BLaER1 (cell line): Measurements from ENCODE around the gene MBD2.
"Not testable (repeated sequence)": the region's sequence is repeated elsewhere in the genome, so short reads cannot be mapped to it uniquely, and the experiment has no call there.

Experiments used
- H3K27ac ChIP-seq: shearing (Covaris generic); formaldehyde crosslinking; 2 replicates; pipeline ENCODE4 v1.8.1; 2022
- H3K27me3 ChIP-seq: shearing (Covaris generic); formaldehyde crosslinking; 2 replicates; pipeline ENCODE4 v1.8.1; 2022
- H3K36me3 ChIP-seq: shearing (Covaris generic); formaldehyde crosslinking; 2 replicates; pipeline ENCODE4 v1.8.1; 2022
- H3K4me1 ChIP-seq: shearing (Covaris generic); formaldehyde crosslinking; 2 replicates; pipeline ENCODE4 v1.8.1; 2022
- H3K4me2 ChIP-seq: shearing (Covaris generic); formaldehyde crosslinking; 2 replicates; pipeline ENCODE4 v1.8.1; 2022
- H3K4me3 ChIP-seq: shearing (Covaris generic); formaldehyde crosslinking; 2 replicates; pipeline ENCODE4 v1.8.1; 2022
- H3K9ac ChIP-seq: shearing (Covaris generic); formaldehyde crosslinking; 2 replicates; pipeline ENCODE4 v1.8.1; 2022
- H3K9me3 ChIP-seq: shearing (Covaris generic); formaldehyde crosslinking; 2 replicates; pipeline ENCODE4 v1.8.1; 2022
- H4K20me1 ChIP-seq: shearing (Covaris generic); formaldehyde crosslinking; 2 replicates; pipeline ENCODE4 v1.8.1; 2022
- Cebpa-rat ChIP-seq: shearing (Covaris generic); IDR thresholded peaks from 2 replicates; pipeline ENCODE4 v1.8.1; 2022

Gene MBD2, protein sequence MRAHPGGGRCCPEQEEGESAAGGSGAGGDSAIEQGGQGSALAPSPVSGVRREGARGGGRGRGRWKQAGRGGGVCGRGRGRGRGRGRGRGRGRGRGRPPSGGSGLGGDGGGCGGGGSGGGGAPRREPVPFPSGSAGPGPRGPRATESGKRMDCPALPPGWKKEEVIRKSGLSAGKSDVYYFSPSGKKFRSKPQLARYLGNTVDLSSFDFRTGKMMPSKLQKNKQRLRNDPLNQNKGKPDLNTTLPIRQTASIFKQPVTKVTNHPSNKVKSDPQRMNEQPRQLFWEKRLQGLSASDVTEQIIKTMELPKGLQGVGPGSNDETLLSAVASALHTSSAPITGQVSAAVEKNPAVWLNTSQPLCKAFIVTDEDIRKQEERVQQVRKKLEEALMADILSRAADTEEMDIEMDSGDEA

DNA sequence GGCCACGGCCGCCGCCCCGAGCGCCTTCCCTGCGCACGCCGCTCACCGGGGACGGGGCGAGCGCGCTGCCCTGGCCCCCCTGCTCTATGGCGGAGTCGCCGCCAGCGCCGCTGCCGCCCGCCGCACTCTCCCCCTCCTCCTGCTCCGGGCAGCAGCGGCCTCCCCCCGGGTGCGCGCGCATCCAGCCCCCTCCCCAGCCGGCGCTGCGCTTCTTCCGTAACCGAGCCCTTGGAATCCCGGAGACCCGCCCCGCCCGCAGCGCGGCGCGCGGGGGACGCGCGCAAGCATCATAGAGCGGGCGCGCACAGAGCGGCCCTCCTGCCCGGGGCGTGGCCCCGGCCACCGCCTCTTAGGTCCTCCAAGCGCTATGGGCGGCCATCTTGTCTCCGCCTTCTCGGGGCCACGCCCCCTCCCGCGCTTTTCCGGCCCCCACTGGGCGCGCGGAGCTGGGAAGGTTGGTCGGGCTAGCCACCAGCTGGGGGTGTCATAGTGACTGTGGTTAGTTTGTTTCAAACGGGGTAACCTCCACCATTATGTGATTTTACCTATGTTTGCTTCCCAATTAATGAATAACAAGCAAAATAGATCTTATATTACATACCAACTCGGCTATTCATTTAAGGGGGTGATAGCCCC, at the start of gene MBD2:
Gene MBD2, minus strand, starts transcription at position 291 of the 636 bp plus-strand sequence. Its CDS starts 110 bp downstream, at position 181.
- peak within 1 kb of the TSS; percentile 85 for H3K9ac ChIP-seq
- peaks cover 7% of the 10 kb centered on the region; the same call in 1 of the 2 replicates for H3K36me3 ChIP-seq
- H3K27ac ChIP-seq, result peak within 1 kb of the TSS; percentile 91
- H3K4me3 ChIP-seq, result peak within 1 kb of the TSS; percentile 83
- TF ChIP-seq Cebpa-rat, result no peak
- H3K4me2 ChIP-seq, result peak within 1 kb of the TSS; percentile 93
- no peaks in the 10 kb centered on the region for H3K27me3 ChIP-seq
- peaks cover 44% of the 10 kb centered on the region for H3K4me1 ChIP-seq
- no peaks in the 10 kb centered on the region for H3K9me3 ChIP-seq
- peaks cover 43% of the 10 kb centered on the region for H4K20me1 ChIP-seq

DNA sequence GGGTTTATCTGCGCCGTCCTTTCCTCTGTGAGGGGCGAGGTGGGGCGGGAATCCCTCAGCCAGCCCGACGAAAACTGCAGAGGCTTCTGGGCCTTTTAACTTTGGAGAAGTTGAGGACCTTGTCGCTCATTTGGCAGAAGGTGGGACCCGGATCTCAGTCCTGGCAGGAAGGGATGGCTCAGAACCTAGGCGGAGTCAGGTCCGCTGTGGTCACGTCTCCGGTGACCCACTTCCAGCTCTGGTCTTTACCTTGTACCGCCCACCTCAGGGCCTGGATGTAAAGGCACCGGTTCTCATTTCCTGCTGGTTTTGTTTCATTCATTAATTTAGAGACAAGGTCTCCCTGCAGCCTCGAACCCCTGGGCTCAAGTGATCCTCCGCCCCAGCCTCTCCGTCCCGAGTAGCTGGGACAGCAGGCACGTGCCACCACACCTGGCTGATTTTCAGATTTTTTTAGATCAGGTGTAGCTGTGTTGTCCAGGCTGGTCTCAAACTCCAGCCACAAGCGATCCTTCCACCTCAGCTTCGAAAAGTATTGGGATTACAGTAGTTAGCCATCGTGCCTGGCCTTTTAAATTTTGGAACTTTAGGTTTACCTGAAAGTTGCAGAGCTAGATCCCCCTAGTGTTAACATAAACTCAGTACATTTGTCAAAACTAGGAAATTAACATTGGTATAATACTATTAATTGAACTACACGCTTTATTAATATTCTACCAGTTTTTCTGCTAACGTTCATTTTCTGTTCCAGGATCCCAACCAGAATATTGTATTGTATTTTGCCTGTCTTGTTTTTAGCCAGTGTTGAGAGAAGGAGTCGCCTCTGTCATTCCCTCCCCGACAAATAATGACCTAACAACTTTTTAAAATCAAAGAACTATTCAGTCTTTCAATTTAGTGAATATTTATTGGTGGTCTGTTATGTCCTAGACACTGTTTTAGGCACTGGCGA, 45.7 kb upstream of the MBD2 start:
- peaks cover 37% of the 10 kb centered on the region for H3K4me1 ChIP-seq
- no peak for TF ChIP-seq Cebpa-rat
- peak overlapping the region; percentile 96 for H3K4me2 ChIP-seq
- peak overlapping the region; percentile 82 for H3K9ac ChIP-seq
- H3K27me3 ChIP-seq, result no peaks in the 10 kb centered on the region
- H3K4me3 ChIP-seq, result peak overlapping the region; percentile 80
- H3K9me3 ChIP-seq, result no peaks in the 10 kb centered on the region
- H3K27ac ChIP-seq, result peak overlapping the region; percentile 91
- no peaks in the 10 kb centered on the region for H4K20me1 ChIP-seq
- peaks cover 3% of the 10 kb centered on the region; the same call in 1 of the 2 replicates for H3K36me3 ChIP-seq

DNA sequence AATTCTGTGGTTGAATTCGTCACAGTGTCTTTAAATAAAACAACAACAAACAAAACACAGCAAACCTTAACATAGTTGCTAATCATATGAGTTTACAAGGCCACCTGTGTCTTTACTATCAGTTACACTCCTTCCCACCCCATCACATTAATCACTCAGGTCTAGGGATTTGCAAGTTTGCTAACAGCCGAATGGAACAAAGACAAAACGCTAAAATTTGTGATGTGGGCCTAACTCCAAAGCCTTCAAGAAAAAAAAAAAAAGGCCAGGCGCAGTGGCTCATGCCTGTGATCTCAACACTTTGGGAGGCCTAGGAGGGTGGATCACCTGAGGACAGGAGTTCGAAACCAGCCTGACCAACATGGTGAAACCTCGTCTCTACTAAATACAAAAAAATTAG, 44.3 kb upstream of the MBD2 start:
- H3K9ac ChIP-seq, result peak overlapping the region; percentile 82
- peak overlapping the region; percentile 80 for H3K4me3 ChIP-seq
- peak overlapping the region; percentile 96 for H3K4me2 ChIP-seq
- no peaks in the 10 kb centered on the region for H3K27me3 ChIP-seq
- no peak for TF ChIP-seq Cebpa-rat
- H3K9me3 ChIP-seq, result no peaks in the 10 kb centered on the region
- H3K27ac ChIP-seq, result peak overlapping the region; percentile 91
- H4K20me1 ChIP-seq, result no peaks in the 10 kb centered on the region
- no peaks in the 10 kb centered on the region for H3K36me3 ChIP-seq
- H3K4me1 ChIP-seq, result peaks cover 38% of the 10 kb centered on the region

DNA sequence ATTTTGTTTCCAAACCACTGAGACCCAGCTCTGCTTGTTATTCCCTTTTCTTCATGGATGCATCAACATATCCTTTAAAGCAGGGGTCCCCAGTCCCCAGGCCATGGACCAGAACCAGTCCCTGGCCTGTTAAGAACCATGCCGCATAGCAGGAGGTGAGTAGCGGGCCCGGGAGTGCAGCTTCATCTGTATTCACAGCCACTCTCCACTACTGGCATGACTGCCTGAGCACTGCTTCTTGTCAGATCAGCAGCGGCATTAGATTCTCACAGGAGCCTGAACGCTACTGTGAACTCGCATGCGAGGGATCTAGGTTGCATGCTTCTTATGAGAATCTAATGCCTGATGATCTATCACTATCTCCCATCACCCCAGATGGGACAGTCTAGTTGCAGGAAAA, 43.2 kb upstream of the MBD2 start:
- H3K9ac ChIP-seq, result no peak overlapping the region
- H3K36me3 ChIP-seq, result no peaks in the 10 kb centered on the region
- H4K20me1 ChIP-seq, result no peaks in the 10 kb centered on the region
- H3K27ac ChIP-seq, result no peak overlapping the region
- H3K4me3 ChIP-seq, result no peak overlapping the region
- H3K4me2 ChIP-seq, result no peak overlapping the region
- TF ChIP-seq Cebpa-rat, result no peak
- H3K9me3 ChIP-seq, result no peaks in the 10 kb centered on the region
- H3K27me3 ChIP-seq, result no peaks in the 10 kb centered on the region
- peaks cover 38% of the 10 kb centered on the region for H3K4me1 ChIP-seq

DNA sequence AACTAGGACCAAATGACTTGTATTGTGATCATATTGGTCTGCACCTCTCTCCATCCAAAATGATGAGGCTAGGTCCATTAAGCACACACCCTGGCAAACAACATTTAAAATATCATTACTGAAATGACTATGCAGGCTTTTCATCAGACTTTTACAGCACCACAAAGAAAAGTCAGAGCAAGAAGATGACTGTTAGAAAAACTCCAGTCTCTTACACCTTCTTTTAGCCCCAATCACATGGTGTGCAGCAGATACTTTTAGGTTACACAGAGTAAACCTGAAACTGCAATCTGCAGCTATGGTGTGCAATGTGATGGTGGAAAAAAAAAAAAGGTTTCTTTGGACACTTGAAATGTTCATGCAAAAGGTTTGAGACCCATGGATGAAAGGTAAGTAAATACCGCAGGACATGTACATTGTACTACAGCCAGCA, 39.5 kb upstream of the MBD2 start:
- Histone ChIP-seq H3K27me3 (no peaks in the 10 kb centered on the region), H3K9me3 (no peaks in the 10 kb centered on the region), H3K4me1 (peaks cover 20% of the 10 kb centered on the region), H4K20me1 (no peaks in the 10 kb centered on the region), H3K4me3 (no peak overlapping the region), H3K4me2 (no peak overlapping the region), H3K36me3 (no peaks in the 10 kb centered on the region), H3K27ac (no peak overlapping the region), H3K9ac (no peak overlapping the region)
- TF ChIP-seq Cebpa-rat, result no peak

DNA sequence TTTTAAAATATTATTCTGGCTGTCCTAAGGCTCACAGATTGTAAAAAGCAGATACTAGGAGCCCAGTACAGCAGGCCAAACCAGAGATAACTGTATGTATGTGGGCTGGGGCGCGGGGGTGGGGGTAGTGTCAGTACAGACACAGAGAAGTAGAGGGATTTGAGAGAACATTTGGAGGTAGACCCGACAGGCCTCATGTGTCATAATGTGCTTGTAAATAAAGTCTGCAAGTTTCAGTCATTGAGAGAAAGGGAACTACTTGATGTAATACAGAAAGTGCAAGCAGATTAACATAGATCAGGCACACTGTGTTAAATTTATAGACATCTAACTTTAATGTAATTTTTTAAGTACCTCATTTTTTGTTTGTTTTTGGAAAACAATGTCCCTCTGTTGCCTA, 37.4 kb upstream of the MBD2 start:
- Histone ChIP-seq H3K4me2 (no peak overlapping the region), H3K27me3 (no peaks in the 10 kb centered on the region), H3K36me3 (no peaks in the 10 kb centered on the region), H3K9ac (no peak overlapping the region), H4K20me1 (no peaks in the 10 kb centered on the region), H3K9me3 (no peaks in the 10 kb centered on the region), H3K4me1 (peaks cover 14% of the 10 kb centered on the region), H3K4me3 (no peak overlapping the region), H3K27ac (no peak overlapping the region)
- TF ChIP-seq Cebpa-rat, result no peak

DNA sequence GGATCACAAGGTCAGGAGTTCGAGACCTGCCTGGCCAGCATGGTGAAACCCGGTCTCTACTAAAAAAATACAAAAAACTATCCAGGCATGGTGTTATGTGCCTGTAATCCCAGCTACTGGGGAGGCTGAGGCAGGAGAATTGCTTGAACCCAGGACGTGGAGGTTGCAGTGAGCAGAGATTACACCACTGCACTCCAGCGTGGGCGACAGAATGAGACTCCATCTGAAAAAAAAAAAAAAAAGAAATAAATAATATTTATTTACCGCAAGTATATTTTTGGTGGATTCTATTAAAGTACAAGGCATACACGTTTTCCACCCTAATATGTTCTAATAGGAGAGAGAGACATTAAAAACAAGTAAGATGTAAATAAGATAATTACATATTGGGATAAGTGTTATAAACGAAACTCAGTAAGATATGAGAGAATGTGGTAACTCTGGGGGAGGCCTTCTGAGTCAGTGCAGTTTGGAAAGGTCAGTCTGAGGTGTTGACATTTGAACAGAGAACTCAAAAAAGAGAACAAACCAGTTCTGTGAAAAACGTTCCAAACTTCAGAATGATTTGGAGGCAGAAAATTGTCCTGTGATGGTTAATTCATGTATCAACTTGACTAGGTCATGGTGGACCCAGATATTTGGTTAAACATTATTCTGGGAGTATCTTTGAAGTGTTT, 36.1 kb upstream of the MBD2 start:
- Histone ChIP-seq H3K4me2 (no peak overlapping the region), H3K27me3 (no peaks in the 10 kb centered on the region), H3K4me3 (no peak overlapping the region), H3K9ac (no peak overlapping the region), H3K4me1 (peaks cover 5% of the 10 kb centered on the region), H3K27ac (no peak overlapping the region), H4K20me1 (no peaks in the 10 kb centered on the region), H3K9me3 (no peaks in the 10 kb centered on the region), H3K36me3 (no peaks in the 10 kb centered on the region)
- TF ChIP-seq Cebpa-rat, result no peak

DNA sequence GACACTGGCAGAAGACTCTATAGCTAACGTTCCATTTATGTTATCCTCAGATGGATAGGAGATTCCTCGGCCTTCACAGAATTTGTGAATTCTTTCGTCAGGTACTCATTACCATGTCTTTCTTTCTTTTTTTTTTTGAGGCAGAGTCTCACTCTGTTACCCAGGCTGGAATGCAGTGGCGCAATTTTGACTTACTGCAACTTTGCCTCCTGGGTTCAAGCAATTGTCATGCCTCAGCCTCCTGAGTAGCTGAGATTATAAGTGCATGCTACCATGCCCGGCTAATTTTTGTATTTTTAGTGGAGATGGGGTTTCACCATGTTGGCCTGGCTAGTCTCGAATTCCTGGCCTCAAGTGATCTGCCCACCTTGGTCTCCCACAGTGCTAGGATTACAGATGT, 33.3 kb upstream of the MBD2 start:
- not testable (repeated sequence) for H3K9ac ChIP-seq, H3K9me3 ChIP-seq, H3K27ac ChIP-seq, H3K4me1 ChIP-seq, H3K4me3 ChIP-seq, H3K27me3 ChIP-seq, H3K36me3 ChIP-seq, H3K4me2 ChIP-seq, H4K20me1 ChIP-seq

DNA sequence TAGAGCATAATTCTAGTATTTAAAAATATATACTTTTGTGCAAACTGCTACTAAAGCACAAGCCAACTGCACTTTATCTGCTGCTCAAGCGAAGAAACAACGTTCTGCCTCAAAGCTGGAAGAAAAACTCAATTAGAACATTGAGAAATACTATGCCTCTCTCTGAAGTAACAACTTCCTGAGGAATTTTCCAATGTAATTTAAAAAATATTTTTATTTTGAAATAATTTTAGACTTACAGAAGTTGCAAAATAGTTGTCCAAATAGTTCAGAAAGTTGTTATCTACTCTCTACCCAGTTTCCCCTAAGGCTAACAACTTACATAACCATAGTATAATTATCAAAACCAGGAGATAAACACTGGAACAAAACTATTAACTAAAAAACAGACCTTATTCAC, 32.5 kb upstream of the MBD2 start:
- Histone ChIP-seq H3K36me3 (no peaks in the 10 kb centered on the region), H3K27me3 (no peaks in the 10 kb centered on the region), H3K4me2 (no peak overlapping the region)

More for the DNA sequence above, 32.5 kb upstream of the MBD2 start:
- H3K27ac ChIP-seq, result no peak overlapping the region
- TF ChIP-seq Cebpa-rat, result no peak
- H3K4me1 ChIP-seq, result peaks cover 9% of the 10 kb centered on the region
- H3K4me3 ChIP-seq, result no peak overlapping the region
- H3K9ac ChIP-seq, result no peak overlapping the region
- H3K9me3 ChIP-seq, result no peaks in the 10 kb centered on the region
- no peaks in the 10 kb centered on the region for H4K20me1 ChIP-seq
